Measurements from ENCODE around the gene SYT11.

SYT11 gene

DNA sequence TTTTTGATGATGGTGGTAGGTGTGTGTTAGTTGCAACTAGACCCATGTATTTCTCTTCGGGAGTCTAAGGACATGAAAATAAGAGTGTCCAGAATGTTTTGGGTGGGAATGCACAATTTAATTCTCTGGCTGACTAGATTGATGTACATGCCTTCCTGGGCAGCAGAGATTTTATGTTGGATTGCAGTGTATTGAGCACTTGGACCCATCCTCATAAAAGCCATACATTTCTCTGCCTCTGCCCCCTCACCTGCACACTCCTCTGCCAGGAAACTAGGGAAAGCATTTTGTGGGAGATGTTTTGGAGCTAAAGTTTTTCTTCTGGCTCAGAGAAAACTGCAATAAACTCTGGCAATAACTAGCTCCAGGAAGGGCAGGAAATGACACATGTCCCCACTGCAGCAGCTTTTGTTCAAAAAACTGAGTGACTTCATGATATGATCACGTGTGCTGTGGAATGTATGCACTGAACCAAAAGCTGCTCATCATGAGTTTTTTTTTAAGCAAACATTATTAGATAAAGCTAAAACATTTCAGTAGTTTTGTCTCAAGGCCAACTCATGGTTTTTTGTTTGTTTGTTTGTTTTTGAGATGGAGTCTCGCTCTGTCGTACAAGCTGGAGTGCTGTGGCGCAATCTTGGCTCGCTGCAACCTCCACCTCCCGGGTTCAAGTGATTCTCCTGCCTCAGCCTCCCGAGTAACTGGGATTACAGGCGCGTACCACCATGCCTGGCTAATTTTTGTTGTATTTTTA, 34.2 kb downstream of the SYT11 start (continued):
- TF ChIP-seq TRIM28 (IDR thresholded peaks at IDR 0.05; ENCODE audit: borderline replicate concordance, low read length) (no peak), ZNF24 (tag by site-specific recombination; IDR thresholded peaks at IDR 0.05) (0 out of 2 replicates have a peak, but pooled peaks have one; percentile 25), ZNF362 (tag by site-specific recombination; IDR thresholded peaks at IDR 0.05) (peak; percentile 90), ZNF202 (tag by site-specific recombination; IDR thresholded peaks at IDR 0.05; ENCODE audit: borderline replicate concordance) (no peak), ZNF311 (tag by site-specific recombination; IDR thresholded peaks at IDR 0.05; ENCODE audit: borderline replicate concordance) (no peak), ZNF366 (tag by site-specific recombination; conservative IDR thresholded peaks at IDR 0.05) (peak; percentile 59), ZNF768 (tag by site-specific recombination; IDR thresholded peaks at IDR 0.05) (no peak), ZBTB21 (tag by site-specific recombination; IDR thresholded peaks at IDR 0.05) (peak; percentile 47; the same call in 1 of the 2 replicates), KLF9 (tag by site-specific recombination; IDR thresholded peaks at IDR 0.05; ENCODE audit: low read depth) (no peak), PRDM6 (tag by site-specific recombination; IDR thresholded peaks at IDR 0.05) (peak; percentile 86), ZBTB44 (tag by site-specific recombination; IDR thresholded peaks at IDR 0.05) (0 out of 2 replicates have a peak, but pooled peaks have one; percentile 24), BCL11A (tag by site-specific recombination; IDR thresholded peaks at IDR 0.05; ENCODE audit: low read depth) (no peak), ZBTB26 (tag by site-specific recombination; optimal IDR thresholded peaks at IDR 0.05) (no peak), ZNF175 (tag by site-specific recombination; IDR thresholded peaks at IDR 0.05) (no peak), ZNF133 (tag by site-specific recombination; IDR thresholded peaks at IDR 0.05) (no peak), ZNF19 (tag by site-specific recombination; IDR thresholded peaks at IDR 0.05; ENCODE audit: low read depth) (no peak), ZNF624 (tag by site-specific recombination; IDR thresholded peaks at IDR 0.05) (no peak), ZEB2 (tag by site-specific recombination; IDR thresholded peaks at IDR 0.05) (0 out of 2 replicates have a peak, but pooled peaks have one; percentile 43), SCRT1 (tag by site-specific recombination; IDR thresholded peaks at IDR 0.05; ENCODE audit: borderline replicate concordance) (no peak), ZNF658 (tag by site-specific recombination; IDR thresholded peaks at IDR 0.05) (no peak), ZNF600 (tag by site-specific recombination; IDR thresholded peaks at IDR 0.05) (0 out of 2 replicates have a peak, but pooled peaks have one; percentile 26), ZNF560 (tag by site-specific recombination; IDR thresholded peaks at IDR 0.05; ENCODE audit: borderline replicate concordance) (no peak), ZNF394 (tag by site-specific recombination; IDR thresholded peaks at IDR 0.05; ENCODE audit: borderline replicate concordance) (peak; percentile 12; the same call in 1 of the 2 replicates), ZNF529 (tag by site-specific recombination; IDR thresholded peaks at IDR 0.05; ENCODE audit: insufficient replicate concordance) (no peak), ZNF473 (tag by site-specific recombination; IDR thresholded peaks at IDR 0.05) (no peak), ZNF324 (tag by site-specific recombination; IDR thresholded peaks at IDR 0.05) (no peak), ZNF610 (tag by site-specific recombination; IDR thresholded peaks at IDR 0.05; ENCODE audit: borderline replicate concordance) (no peak), ZNF169 (tag by site-specific recombination; IDR thresholded peaks at IDR 0.05) (no peak), ZNF488 (tag by site-specific recombination; IDR thresholded peaks at IDR 0.05) (no peak), ZNF48 (tag by site-specific recombination; IDR thresholded peaks at IDR 0.05) (no peak), ZFHX2 (tag by site-specific recombination; conservative IDR thresholded peaks at IDR 0.05) (no peak)
- TF ChIP-seq, protein P1, sequence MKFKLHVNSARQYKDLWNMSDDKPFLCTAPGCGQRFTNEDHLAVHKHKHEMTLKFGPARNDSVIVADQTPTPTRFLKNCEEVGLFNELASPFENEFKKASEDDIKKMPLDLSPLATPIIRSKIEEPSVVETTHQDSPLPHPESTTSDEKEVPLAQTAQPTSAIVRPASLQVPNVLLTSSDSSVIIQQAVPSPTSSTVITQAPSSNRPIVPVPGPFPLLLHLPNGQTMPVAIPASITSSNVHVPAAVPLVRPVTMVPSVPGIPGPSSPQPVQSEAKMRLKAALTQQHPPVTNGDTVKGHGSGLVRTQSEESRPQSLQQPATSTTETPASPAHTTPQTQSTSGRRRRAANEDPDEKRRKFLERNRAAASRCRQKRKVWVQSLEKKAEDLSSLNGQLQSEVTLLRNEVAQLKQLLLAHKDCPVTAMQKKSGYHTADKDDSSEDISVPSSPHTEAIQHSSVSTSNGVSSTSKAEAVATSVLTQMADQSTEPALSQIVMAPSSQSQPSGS (tag by site-specific recombination; IDR thresholded peaks at IDR 0.05; ENCODE audit: low read depth), result no peak

Data from HEK293 (cell line).